ENCODE results near the gene KDM4D.
A peak's percentile ranks its signal among the peaks of the same experiment; 100 is the strongest.
"Not testable (repeated sequence)": the region's sequence is repeated elsewhere in the genome, so short reads cannot be mapped to it uniquely, and the experiment has no call there.

KDM4D gene

DNA sequence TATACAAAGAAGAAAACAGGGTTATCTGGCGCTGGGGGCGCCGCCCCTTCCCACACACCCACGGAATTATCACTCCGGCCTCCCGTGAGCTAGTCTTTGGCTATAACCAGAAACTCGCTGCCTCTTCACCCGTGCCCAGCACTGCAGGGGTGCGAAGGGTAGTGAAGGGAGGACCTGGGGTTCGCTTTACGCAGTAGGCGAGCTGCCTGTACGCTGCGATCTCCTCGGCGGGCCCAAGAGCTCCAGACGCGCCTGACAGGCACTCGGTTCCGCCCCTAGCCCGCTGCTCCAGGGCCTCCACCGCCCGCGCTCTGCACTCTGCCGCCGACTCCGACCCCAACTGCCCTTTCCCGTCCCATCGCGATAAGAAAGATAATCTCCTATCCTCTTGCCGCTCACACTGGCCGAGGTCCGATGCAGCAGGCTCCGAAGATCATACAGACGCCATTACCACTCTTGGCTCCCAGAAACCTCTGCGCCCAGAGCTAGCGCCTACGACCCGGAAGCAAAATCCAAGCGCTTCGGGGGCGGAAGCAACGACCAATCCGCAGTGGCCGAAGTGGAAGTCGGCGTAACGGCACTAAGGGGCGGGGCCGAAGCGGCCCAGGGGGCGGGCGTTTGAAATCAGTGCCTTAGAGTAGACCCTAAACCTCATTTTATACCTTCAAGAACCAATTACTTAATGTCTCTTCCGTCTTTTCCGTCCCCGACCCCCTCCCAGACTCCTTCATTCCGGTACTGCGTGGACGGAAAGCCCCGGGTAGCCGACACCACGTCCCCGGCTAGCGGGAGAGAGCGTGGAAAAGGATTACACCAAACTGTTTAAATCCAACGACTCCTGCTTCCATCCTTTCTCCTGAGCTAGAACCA lies at the start of gene KDM4D, which contains the start of gene CWC15:
TSS of gene KDM4D (plus strand) at position 611 of the 870 bp plus-strand sequence. CDS start 23,664 bp downstream, outside the sequence.
TSS of gene CWC15 (minus strand) at position 458 of the 870 bp plus-strand sequence. CDS start 1,371 bp downstream, outside the sequence.
- peaks cover 6 to 17% of the 10 kb centered on the region in 2 donors for H3K4me1 ChIP-seq (ENCODE audit: control insufficient read depth in 1 of 2, insufficient read depth in 2 of 2, low read length in 2 of 2)
- no peaks in the 10 kb centered on the region for H3K9me3 ChIP-seq (ENCODE audit: control insufficient read depth in 1 of 2, low read length in 2 of 2)
- peak within 1 kb of the TSS; percentile 91 for H3K27ac ChIP-seq (ENCODE audit: low read length)
- no peaks in the 10 kb centered on the region for H3K27me3 ChIP-seq (ENCODE audit: low read depth, low read length)
- peak within 1 kb of the TSS; percentile 90 to 100 for H3K4me3 ChIP-seq (ENCODE audit: low read depth in 1 of 2, low read length in 2 of 2)
- peaks cover 30 to 35% of the 10 kb centered on the region in 2 donors for H3K36me3 ChIP-seq (ENCODE audit: control insufficient read depth in 1 of 2, insufficient read depth in 2 of 2, low read length in 2 of 2)

DNA sequence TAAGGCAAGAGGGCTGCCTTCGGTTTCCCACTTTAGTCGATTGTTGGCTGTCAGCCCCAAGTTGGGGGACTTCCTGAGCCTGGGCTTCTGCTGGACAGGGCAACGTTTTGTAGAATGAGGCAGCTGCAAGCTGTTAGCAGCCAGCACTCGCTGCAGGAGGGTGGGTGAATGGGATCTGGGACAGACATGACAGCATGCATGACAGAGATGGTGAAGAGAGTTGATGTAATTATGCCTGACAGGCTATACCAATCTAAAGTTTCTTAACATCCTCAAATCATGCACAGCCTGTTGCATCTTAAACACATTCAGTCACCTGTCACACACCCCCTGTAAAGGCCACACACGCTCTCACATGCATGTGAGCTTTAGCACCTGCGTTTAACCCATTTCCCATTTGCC lies 49.3 kb upstream of the KDM4D start:
- Histone ChIP-seq H3K27ac (ENCODE audit: low read length) (no peak overlapping the region), H3K4me1 (ENCODE audit: control insufficient read depth in 1 of 2, insufficient read depth in 2 of 2, low read length in 2 of 2) (peaks cover 16 to 22% of the 10 kb centered on the region in 2 donors), H3K36me3 (ENCODE audit: control insufficient read depth in 1 of 2, insufficient read depth in 2 of 2, low read length in 2 of 2) (no peaks in the 10 kb centered on the region)

GRCh38 chr11:94924612-94925011 lies 48.9 kb upstream of the KDM4D start:
- Histone ChIP-seq H3K4me1 (ENCODE audit: control insufficient read depth in 1 of 2, insufficient read depth in 2 of 2, low read length in 2 of 2) (peaks cover 16 to 22% of the 10 kb centered on the region in 2 donors), H3K9me3 (ENCODE audit: control insufficient read depth in 1 of 2, low read length in 2 of 2) (no peaks in the 10 kb centered on the region), H3K27ac (ENCODE audit: low read length) (no peak overlapping the region), H3K36me3 (ENCODE audit: control insufficient read depth in 1 of 2, insufficient read depth in 2 of 2, low read length in 2 of 2) (no peaks in the 10 kb centered on the region), H3K4me3 (ENCODE audit: low read depth in 1 of 2, low read length in 2 of 2) (no peak overlapping the region), H3K27me3 (ENCODE audit: low read depth, low read length) (no peaks in the 10 kb centered on the region)

More for the DNA sequence above, 49.3 kb upstream of the KDM4D start:
- no peaks in the 10 kb centered on the region for H3K9me3 ChIP-seq (ENCODE audit: control insufficient read depth in 1 of 2, low read length in 2 of 2)
- no peak overlapping the region for H3K4me3 ChIP-seq (ENCODE audit: low read depth in 1 of 2, low read length in 2 of 2)
- no peaks in the 10 kb centered on the region for H3K27me3 ChIP-seq (ENCODE audit: low read depth, low read length)

- Histone ChIP-seq H3K27ac (ENCODE audit: low read length) (no peak overlapping the region), H3K4me3 (ENCODE audit: low read depth in 1 of 2, low read length in 2 of 2) (no peak overlapping the region), H3K36me3 (ENCODE audit: control insufficient read depth in 1 of 2, insufficient read depth in 2 of 2, low read length in 2 of 2) (no peaks in the 10 kb centered on the region), H3K27me3 (ENCODE audit: low read depth, low read length) (no peaks in the 10 kb centered on the region), H3K9me3 (ENCODE audit: control insufficient read depth in 1 of 2, low read length in 2 of 2) (no peaks in the 10 kb centered on the region), H3K4me1 (ENCODE audit: control insufficient read depth in 1 of 2, insufficient read depth in 2 of 2, low read length in 2 of 2) (peaks cover 16 to 22% of the 10 kb centered on the region in 2 donors)
These were observed 47.9 kb upstream of the KDM4D start for GRCh38 chr11:94925422-94926270.

GRCh38 chr11:94926271-94926625 lies 47.3 kb upstream of the KDM4D start:
- no peaks in the 10 kb centered on the region for H3K27me3 ChIP-seq (ENCODE audit: low read depth, low read length)
- H3K9me3 ChIP-seq (ENCODE audit: control insufficient read depth in 1 of 2, low read length in 2 of 2), result no peaks in the 10 kb centered on the region
- H3K4me1 ChIP-seq (ENCODE audit: control insufficient read depth in 1 of 2, insufficient read depth in 2 of 2, low read length in 2 of 2), result peaks cover 16 to 22% of the 10 kb centered on the region in 2 donors
- no peaks in the 10 kb centered on the region for H3K36me3 ChIP-seq (ENCODE audit: control insufficient read depth in 1 of 2, insufficient read depth in 2 of 2, low read length in 2 of 2)
- H3K4me3 ChIP-seq (ENCODE audit: low read depth in 1 of 2, low read length in 2 of 2), result no peak overlapping the region
- H3K27ac ChIP-seq (ENCODE audit: low read length), result no peak overlapping the region

DNA sequence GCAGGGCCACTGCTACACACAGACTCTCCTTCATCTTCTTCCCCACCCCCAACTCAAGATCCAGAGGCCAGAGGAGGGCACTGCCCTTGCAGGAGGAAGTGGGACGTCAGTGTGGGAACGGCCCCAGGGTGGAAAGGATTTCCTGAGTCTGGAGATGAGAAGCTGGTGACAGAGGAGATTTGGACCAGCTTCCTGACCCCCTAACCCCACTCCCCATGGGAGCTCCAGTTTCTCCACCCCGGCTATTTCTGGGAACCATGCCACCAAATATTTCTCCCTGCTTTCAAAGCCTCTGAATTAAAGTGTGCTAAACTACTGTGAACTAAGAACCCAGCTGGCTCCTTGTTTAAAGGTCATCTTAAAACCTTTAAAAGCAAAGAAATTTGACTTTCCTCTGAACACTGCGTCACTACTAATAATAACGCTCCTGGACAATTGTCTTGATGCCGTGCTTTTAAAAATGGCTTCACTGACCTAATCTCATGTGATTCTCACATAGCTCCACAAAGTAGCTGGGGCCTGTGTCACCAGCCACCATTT lies 46.7 kb upstream of the KDM4D start:
- Histone ChIP-seq H3K27ac (ENCODE audit: low read length) (peak overlapping the region; percentile 70), H3K4me1 (ENCODE audit: control insufficient read depth in 1 of 2, insufficient read depth in 2 of 2, low read length in 2 of 2) (peaks cover 16 to 22% of the 10 kb centered on the region in 2 donors), H3K36me3 (ENCODE audit: control insufficient read depth in 1 of 2, insufficient read depth in 2 of 2, low read length in 2 of 2) (no peaks in the 10 kb centered on the region), H3K4me3 (ENCODE audit: low read depth in 1 of 2, low read length in 2 of 2) (no peak overlapping the region), H3K27me3 (ENCODE audit: low read depth, low read length) (no peaks in the 10 kb centered on the region), H3K9me3 (ENCODE audit: control insufficient read depth in 1 of 2, low read length in 2 of 2) (no peaks in the 10 kb centered on the region)

GRCh38 chr11:94928117-94928990 lies 45.2 kb upstream of the KDM4D start:
- no peaks in the 10 kb centered on the region for H3K36me3 ChIP-seq (ENCODE audit: control insufficient read depth in 1 of 2, insufficient read depth in 2 of 2, low read length in 2 of 2)
- H3K27me3 ChIP-seq (ENCODE audit: low read depth, low read length), result no peaks in the 10 kb centered on the region
- H3K9me3 ChIP-seq (ENCODE audit: control insufficient read depth in 1 of 2, low read length in 2 of 2), result no peaks in the 10 kb centered on the region
- peak overlapping the region; percentile 70 for H3K27ac ChIP-seq (ENCODE audit: low read length)
- no peak overlapping the region for H3K4me3 ChIP-seq (ENCODE audit: low read depth in 1 of 2, low read length in 2 of 2)
- peaks cover 16 to 26% of the 10 kb centered on the region in 2 donors for H3K4me1 ChIP-seq (ENCODE audit: control insufficient read depth in 1 of 2, insufficient read depth in 2 of 2, low read length in 2 of 2)

- not testable (repeated sequence) for H3K27me3 ChIP-seq (ENCODE audit: low read depth, low read length); H3K36me3 ChIP-seq (ENCODE audit: control insufficient read depth in 1 of 2, insufficient read depth in 2 of 2, low read length in 2 of 2); H3K27ac ChIP-seq (ENCODE audit: low read length); H3K4me3 ChIP-seq (ENCODE audit: low read depth in 1 of 2, low read length in 2 of 2); H3K9me3 ChIP-seq (ENCODE audit: control insufficient read depth in 1 of 2, low read length in 2 of 2)
- peaks cover 21 to 26% of the 10 kb centered on the region in 2 donors for H3K4me1 ChIP-seq (ENCODE audit: control insufficient read depth in 1 of 2, insufficient read depth in 2 of 2, low read length in 2 of 2)
These were observed 41.4 kb upstream of the KDM4D start for GRCh38 chr11:94932072-94932471.

DNA sequence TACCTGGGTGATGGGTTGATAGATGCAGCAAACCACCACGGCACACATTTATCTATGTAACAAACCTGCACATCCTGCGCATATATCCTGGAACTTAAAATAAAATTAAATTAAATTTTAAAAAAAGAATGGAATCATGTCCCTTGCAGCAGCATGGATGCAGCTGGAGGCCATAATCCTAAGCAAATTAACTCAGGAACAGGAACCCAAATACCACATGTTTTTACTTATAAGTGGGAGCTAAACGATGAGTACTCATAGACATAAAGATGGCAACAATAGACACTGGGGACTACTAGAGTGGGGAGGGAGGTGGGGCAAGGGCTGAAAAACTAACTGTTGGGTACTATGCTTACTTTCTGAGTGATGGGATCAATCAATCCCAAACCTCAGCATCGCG lies 41.0 kb upstream of the KDM4D start:
- Histone ChIP-seq H3K36me3 (ENCODE audit: control insufficient read depth in 1 of 2, insufficient read depth in 2 of 2, low read length in 2 of 2) (no peaks in the 10 kb centered on the region), H3K4me3 (ENCODE audit: low read depth in 1 of 2, low read length in 2 of 2) (no peak overlapping the region), H3K4me1 (ENCODE audit: control insufficient read depth in 1 of 2, insufficient read depth in 2 of 2, low read length in 2 of 2) (peaks cover 17 to 21% of the 10 kb centered on the region in 2 donors), H3K9me3 (ENCODE audit: control insufficient read depth in 1 of 2, low read length in 2 of 2) (no peaks in the 10 kb centered on the region), H3K27me3 (ENCODE audit: low read depth, low read length) (no peaks in the 10 kb centered on the region), H3K27ac (ENCODE audit: low read length) (no peak overlapping the region)

DNA sequence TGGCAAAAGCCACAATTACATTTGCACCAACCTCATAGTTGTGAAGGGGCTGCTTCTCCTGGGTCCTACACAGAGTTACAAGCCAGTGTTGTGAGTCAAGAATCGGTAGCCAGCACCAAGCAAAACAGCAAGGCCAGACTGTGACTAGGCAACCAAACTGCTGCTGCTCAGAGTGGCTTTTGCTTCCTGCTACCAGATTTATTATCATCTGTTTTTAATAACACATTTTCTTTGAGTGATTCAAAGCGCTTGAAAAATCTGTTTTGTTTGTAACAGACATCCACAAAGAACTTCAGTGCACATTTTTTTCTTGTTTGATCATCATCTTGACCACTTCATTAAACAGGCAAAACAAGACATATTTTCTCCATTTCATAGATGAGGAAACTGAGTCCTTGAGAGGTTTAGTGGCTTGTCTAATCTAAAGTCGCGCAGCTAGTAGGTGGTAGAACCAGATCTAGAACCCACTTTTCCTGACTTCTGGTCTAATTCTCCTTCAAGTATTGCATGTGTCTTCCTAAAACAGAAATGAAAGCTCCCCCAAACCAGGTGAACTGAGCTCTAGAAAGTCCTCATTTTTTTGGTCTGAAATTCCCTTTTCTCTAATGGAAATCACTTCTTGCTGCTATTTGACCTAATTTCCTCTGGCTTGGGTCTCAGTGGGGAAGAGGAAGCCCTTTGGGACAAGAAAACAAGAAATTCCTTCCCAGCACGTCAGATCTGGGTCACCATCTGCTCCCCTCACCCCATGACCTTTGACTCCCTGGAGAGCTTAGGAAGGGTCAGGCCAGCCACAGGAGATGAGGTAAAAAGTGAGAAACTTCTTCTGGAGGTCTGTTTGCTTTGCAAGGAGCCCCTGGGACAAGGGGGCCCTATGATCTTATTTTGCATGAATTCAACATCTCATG lies 40.0 kb upstream of the KDM4D start:
- Histone ChIP-seq H3K27me3 (ENCODE audit: low read depth, low read length) (no peaks in the 10 kb centered on the region), H3K4me1 (ENCODE audit: control insufficient read depth in 1 of 2, insufficient read depth in 2 of 2, low read length in 2 of 2) (peaks cover 8 to 19% of the 10 kb centered on the region in 2 donors), H3K36me3 (ENCODE audit: control insufficient read depth in 1 of 2, insufficient read depth in 2 of 2, low read length in 2 of 2) (no peaks in the 10 kb centered on the region), H3K9me3 (ENCODE audit: control insufficient read depth in 1 of 2, low read length in 2 of 2) (no peaks in the 10 kb centered on the region), H3K4me3 (ENCODE audit: low read depth in 1 of 2, low read length in 2 of 2) (no peak overlapping the region), H3K27ac (ENCODE audit: low read length) (no peak overlapping the region)
